NB4 (cell line): ENCODE data around the gene SPATS1.
"Not testable (repeated sequence)": the region's sequence is repeated elsewhere in the genome, so short reads cannot be mapped to it uniquely, and the experiment has no call there.

ENCODE experiments used
- DNase-seq: peaks from one replicate; pipeline ENCODE4 v3.0.0; 2010; ENCODE audit warnings: low read depth
- H3K4me3 ChIP-seq: one replicate; pipeline ENCODE4 v1.5.1; 2011; ENCODE audit warnings: mild to moderate bottlenecking, low read depth, low read length, moderate library complexity
- MYC ChIP-seq: IDR thresholded peaks from 2 replicates; pipeline ENCODE4 v1.6.1; 2011; ENCODE audit warnings: low read depth, low read length
- POLR2A ChIP-seq: IDR thresholded peaks from 2 replicates; pipeline ENCODE4 v1.6.1; 2011; ENCODE audit warnings: mild to moderate bottlenecking; ENCODE audit not compliant: insufficient read length; ENCODE audit errors: extremely low read depth
- TF ChIP-seq, protein P1 (sequence below): IDR thresholded peaks from one replicate; pipeline ENCODE4 v1.5.1; 2012; ENCODE audit warnings: low read depth, low read length
- TF ChIP-seq, protein P2 (sequence below): IDR thresholded peaks from 2 replicates; pipeline ENCODE4 v1.6.1; 2011; ENCODE audit warnings: low read depth, low read length

Gene SPATS1

DNA sequence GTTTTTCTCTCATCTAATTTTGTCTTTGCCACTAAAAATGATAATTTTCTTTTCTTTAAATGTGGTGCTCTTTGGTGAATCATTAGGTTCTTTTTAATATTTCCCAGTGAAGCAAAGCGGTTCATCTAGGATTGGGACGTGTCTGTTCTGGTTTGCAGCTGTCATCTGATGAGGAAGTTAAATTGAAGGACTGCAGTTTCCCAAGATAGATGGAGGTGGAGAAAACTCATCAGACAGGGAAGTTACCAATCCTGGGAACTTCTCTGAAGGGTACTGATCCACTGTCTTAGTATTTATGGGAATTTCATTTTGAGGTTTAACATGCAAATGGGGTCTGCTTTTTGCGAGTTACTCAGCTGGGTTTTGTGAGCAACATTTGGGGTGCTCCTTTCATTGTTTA is 26.9 kb upstream of the SPATS1 start:
- DNase-seq = no peak
- TF ChIP-seq, protein P1, sequence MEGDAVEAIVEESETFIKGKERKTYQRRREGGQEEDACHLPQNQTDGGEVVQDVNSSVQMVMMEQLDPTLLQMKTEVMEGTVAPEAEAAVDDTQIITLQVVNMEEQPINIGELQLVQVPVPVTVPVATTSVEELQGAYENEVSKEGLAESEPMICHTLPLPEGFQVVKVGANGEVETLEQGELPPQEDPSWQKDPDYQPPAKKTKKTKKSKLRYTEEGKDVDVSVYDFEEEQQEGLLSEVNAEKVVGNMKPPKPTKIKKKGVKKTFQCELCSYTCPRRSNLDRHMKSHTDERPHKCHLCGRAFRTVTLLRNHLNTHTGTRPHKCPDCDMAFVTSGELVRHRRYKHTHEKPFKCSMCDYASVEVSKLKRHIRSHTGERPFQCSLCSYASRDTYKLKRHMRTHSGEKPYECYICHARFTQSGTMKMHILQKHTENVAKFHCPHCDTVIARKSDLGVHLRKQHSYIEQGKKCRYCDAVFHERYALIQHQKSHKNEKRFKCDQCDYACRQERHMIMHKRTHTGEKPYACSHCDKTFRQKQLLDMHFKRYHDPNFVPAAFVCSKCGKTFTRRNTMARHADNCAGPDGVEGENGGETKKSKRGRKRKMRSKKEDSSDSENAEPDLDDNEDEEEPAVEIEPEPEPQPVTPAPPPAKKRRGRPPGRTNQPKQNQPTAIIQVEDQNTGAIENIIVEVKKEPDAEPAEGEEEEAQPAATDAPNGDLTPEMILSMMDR = no peak
- TF ChIP-seq, protein P2, sequence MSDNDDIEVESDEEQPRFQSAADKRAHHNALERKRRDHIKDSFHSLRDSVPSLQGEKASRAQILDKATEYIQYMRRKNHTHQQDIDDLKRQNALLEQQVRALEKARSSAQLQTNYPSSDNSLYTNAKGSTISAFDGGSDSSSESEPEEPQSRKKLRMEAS = no peak
- TF ChIP-seq POLR2A (no peak), MYC (no peak)
- H3K4me3 ChIP-seq = no peak overlapping the region

DNA sequence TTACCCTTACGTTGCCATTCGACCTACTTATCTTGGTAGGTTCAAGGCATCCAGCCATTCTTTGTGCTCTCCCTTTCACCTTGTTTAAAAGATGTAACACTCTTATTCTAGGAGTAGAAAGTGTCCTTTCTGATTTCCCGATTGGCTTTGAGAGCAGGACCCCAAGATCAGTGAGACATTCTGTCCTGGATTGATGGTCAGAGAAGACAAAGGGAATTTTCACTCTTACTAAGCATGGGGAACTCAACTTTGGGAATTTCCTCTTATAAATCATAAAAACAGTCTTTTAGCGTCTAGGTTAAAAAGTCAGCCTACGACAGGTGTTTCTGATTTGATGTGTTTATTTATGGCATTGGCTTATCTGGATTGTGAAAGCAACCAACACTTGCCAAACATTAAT is 26.5 kb upstream of the SPATS1 start:
- no peak for DNase-seq
- no peak for TF ChIP-seq MYC
- TF ChIP-seq POLR2A = no peak
- TF ChIP-seq, protein P1 = no peak
- TF ChIP-seq, protein P2 = no peak
- H3K4me3 ChIP-seq = no peak overlapping the region

DNA sequence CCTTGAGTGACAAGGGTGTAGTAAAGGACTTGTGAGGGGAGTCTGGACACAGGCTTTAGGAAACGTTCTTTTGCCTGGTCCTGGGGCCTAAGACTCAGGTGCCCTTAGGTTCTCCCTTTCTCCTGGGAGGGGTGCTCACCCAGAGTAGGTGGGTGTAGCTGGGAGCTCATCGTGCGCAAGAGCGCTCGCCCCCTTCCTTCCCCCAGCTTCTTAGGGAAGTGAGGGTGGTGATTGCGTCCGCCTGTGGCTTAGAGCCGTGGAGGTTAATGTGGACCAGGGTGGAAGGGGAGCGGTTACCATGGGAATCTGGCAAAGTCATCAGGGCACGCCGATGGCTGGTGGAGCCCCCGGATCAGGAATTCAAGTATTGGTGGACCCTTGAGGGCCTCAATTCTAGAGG is 26.0 kb upstream of the SPATS1 start:
- TF ChIP-seq, protein P2 = no peak
- DNase-seq = no peak
- H3K4me3 ChIP-seq = no peak overlapping the region

DNA sequence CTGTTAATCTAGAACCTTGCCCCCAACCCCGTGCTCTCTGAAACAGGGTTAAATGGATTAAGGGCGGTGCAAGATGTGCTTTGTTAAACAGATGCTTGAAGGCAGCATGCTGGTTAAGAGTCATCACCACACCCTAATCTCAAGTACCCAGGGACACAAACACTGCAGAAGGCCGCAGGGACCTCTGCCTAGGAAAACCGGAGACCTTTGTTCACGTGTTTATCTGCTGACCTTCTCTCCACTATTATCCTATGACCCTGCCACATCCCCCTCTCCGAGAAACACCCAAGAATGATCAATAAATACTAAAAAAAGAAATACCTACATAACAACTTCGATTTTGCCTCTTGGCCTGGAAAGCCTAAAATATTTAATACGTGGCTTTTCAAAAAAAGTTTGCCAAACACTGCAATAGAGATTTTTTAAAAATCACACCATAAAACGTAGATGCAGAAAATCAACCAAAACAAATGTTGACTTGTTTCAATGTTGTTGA is 25.3 kb upstream of the SPATS1 start:
- DNase-seq, H3K4me3 ChIP-seq: not testable (repeated sequence)

DNA sequence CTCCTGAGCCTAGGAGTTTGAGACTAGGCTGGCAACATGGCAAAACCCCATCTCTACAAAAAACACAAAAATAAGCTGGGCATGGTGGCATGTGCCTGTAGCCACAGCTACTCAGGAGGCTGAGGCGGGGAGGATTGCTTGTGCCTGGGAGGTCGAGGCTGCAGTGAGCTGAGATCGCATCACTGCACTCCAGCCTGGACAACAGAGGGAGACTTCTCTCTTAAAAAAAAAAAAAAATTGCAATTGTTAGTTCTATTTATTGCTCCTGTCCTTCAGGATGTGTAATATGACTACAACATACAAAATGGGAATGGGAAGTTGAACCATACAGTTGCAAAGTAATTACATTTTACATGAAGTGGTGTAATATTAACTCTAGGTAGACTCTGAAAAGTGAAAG is 21.2 kb upstream of the SPATS1 start:
- no peak overlapping the region for H3K4me3 ChIP-seq
- no peak for DNase-seq
- TF ChIP-seq, protein P2 = no peak
- TF ChIP-seq, protein P1 = no peak
- TF ChIP-seq POLR2A = no peak
- TF ChIP-seq MYC = no peak

DNA sequence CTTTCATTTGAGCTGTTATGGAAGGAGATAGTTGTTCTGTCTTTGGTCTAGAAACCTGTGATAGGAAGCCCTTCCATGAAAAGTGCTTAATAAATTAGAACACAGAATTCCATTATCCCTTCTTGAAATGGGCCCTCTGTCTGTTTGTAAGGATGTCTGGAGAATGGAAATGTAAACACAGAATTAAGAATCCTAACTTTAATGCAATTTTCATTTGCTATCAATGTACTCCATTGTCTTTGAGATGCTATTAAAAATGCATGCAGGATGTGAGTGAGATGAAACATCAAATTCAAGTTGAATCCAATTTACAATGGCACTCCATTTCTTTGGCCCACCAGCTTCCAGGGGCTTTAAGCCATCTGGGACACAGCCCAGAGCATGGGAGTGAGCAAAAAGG is 15.4 kb upstream of the SPATS1 start:
- H3K4me3 ChIP-seq = no peak overlapping the region
- TF ChIP-seq, protein P1 = no peak
- TF ChIP-seq, protein P2 = no peak
- TF ChIP-seq POLR2A (no peak), MYC (no peak)
- no peak for DNase-seq

DNA sequence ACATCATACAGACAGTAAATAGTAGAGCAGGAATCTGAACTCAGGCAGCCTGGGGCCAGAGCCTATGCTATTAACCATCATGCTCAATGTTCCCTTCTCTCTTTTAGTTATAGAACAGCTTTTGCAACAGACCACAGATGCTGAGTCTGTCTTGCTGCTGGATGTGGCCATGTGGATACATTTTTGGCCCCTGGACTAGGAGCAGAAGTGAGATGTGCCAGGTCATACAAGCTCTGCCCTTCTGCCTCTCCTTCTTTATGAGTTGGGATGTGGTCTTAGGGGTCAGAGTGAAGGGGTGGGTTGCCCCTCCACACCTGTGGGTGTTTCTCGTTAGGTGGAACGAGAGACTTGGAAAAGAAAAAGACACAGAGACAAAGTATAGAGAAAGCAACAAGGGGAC is 14.7 kb upstream of the SPATS1 start:
- no peak for DNase-seq
- H3K4me3 ChIP-seq = no peak overlapping the region
- TF ChIP-seq POLR2A (no peak), MYC (no peak)
- TF ChIP-seq, protein P1 = no peak
- TF ChIP-seq, protein P2 = no peak

DNA sequence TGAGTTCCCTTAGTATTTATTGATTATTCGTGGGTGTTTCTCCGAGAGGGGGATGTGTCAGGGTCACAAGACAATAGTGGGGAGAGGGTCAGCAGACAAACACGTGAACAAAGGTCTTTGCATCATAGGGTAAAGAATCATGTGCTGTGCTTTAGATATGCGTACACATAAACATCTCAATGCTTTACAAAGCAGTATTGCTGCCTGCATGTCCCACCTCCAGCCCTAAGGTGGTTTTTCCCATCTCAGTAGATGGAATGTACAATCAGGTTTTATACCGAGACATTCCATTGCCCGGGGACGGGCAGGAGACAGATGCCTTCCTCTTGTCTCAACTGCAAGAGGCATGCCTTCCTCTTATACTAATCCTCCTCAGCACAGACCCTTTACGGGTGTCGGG is 14.2 kb upstream of the SPATS1 start:
- not testable (repeated sequence) for DNase-seq, H3K4me3 ChIP-seq
